Keratinocyte (primary cell): ENCODE measurements around the gene SEC14L3. TPM values are rescaled to one million over a fixed set of nuclear protein-coding genes. Genes with fewer than 3 reads are reported as not detected.
A peak's percentile ranks its signal among the peaks of the same experiment; 100 is the strongest.

Experiments
- DNase-seq: peaks from one replicate; pipeline ENCODE4 v3.0.0-alpha.2; 2011; ENCODE audit warnings: low read depth, missing footprints, low spot score
- FAIRE-seq: peaks from 2 replicates; lab custom pipeline; 2011; peaks lifted over from hg19 to GRCh38; lab: Jason Lieb, UNC
- H2AFZ ChIP-seq: 2 replicates; pipeline ENCODE4 v1.6.0; 2012; ENCODE audit warnings: low read length, control low read depth, inconsistent platforms; ENCODE audit not compliant: control insufficient read depth
- H3K27ac ChIP-seq: 2 replicates; pipeline ENCODE4 v1.5.1; 2011; ENCODE audit warnings: low read length; ENCODE audit not compliant: control insufficient read depth, insufficient read depth
- H3K27me3 ChIP-seq: 3 replicates; pipeline ENCODE4 v1.6.0; 2011; ENCODE audit warnings: low read length; ENCODE audit not compliant: control insufficient read depth, insufficient read depth; ENCODE audit errors: extremely low read depth
- H3K36me3 ChIP-seq, 2 experiments: 2 replicates in 1 of 2; 3 replicates in 1 of 2; pipeline ENCODE4 v1.5.1; 2011; ENCODE audit warnings: low read length in 2 of 2, mild to moderate bottlenecking in 1 of 2; ENCODE audit not compliant: control insufficient read depth in 2 of 2, insufficient read depth in 2 of 2; ENCODE audit errors: extremely low read depth in 1 of 2
- H3K4me1 ChIP-seq: 3 replicates; pipeline ENCODE4 v1.5.1; 2011; ENCODE audit warnings: low read length; ENCODE audit not compliant: control insufficient read depth, insufficient read depth; ENCODE audit errors: extremely low read depth
- H3K4me2 ChIP-seq: 3 replicates; pipeline ENCODE4 v1.6.0; 2011; ENCODE audit warnings: low read depth, low read length; ENCODE audit not compliant: control insufficient read depth, insufficient read depth; ENCODE audit errors: extremely low read depth
- H3K4me3 ChIP-seq, 3 experiments: fragments of 200-600 bp in 1 of 3; sonication (generic) in 1 of 3; 2 replicates in 2 of 3; 3 replicates in 1 of 3; pipeline ENCODE4 v1.5.1; 2011 to 2016; ENCODE audit warnings: low read length in 3 of 3, mild to moderate bottlenecking in 3 of 3, control low read depth in 2 of 3, inconsistent platforms in 1 of 3, low read depth in 1 of 3, mixed read lengths in 1 of 3, mixed run types in 1 of 3, moderate library complexity in 1 of 3; ENCODE audit not compliant: control insufficient read depth in 2 of 3, insufficient read depth in 2 of 3; ENCODE audit errors: extremely low read depth in 1 of 3
- H3K79me2 ChIP-seq: 2 replicates; pipeline ENCODE4 v1.6.0; 2012; ENCODE audit warnings: low read length; ENCODE audit not compliant: control insufficient read depth, insufficient read depth
- H3K9ac ChIP-seq: 3 replicates; pipeline ENCODE4 v1.6.0; 2011; ENCODE audit warnings: low read length; ENCODE audit not compliant: control insufficient read depth, insufficient read depth; ENCODE audit errors: extremely low read depth
- H3K9me1 ChIP-seq: 3 replicates; pipeline ENCODE4 v1.6.0; 2011; ENCODE audit warnings: low read length; ENCODE audit not compliant: control insufficient read depth, insufficient read depth; ENCODE audit errors: extremely low read depth
- H3K9me3 ChIP-seq: 2 replicates; pipeline ENCODE4 v1.5.1; 2012; ENCODE audit warnings: low read depth, low read length; ENCODE audit not compliant: control insufficient read depth
- H4K20me1 ChIP-seq: 3 replicates; pipeline ENCODE4 v1.6.0; 2011; ENCODE audit warnings: low read length; ENCODE audit not compliant: control insufficient read depth, insufficient read depth; ENCODE audit errors: extremely low read depth
- CTCF ChIP-seq, 3 experiments: IDR thresholded peaks in 1 of 3; conservative IDR thresholded peaks in 1 of 3; optimal IDR thresholded peaks in 1 of 3; 2 replicates in 2 of 3; 3 replicates in 1 of 3; pipeline versions ENCODE3 to v1.5.1; 2011; ENCODE audit warnings: low read length in 3 of 3, mild to moderate bottlenecking in 3 of 3, moderate library complexity in 2 of 3, control low read depth in 1 of 3, inconsistent platforms in 1 of 3; ENCODE audit not compliant: insufficient read depth in 2 of 3; ENCODE audit errors: extremely low read depth in 1 of 3
- EZH2 ChIP-seq: IDR thresholded peaks from one replicate; pipeline ENCODE4 v1.6.1; 2012; ENCODE audit warnings: inconsistent platforms, mild to moderate bottlenecking, low read length, moderate library complexity
- dilution Hi-C: fragments of 300-500 bp; cut with MboI; formaldehyde crosslinking; loops from one replicate; pipeline ENCODE4 v1.7.0; 2020; ENCODE audit warnings: low sequenced_read_pairs; ENCODE audit not compliant: extremely low pct_ligation_motif_present
- polyA plus RNA-seq, 5 experiments: library from polyadenylated mRNA; depleted of rRNA in 3 of 5; stranded (reverse) in 3 of 5; stranded (forward) in 1 of 5; unstranded in 1 of 5; fragments of >200 nt; gene quantifications; 1 replicate in 1 of 5; 2 replicates in 3 of 5; 3 replicates in 1 of 5; pipeline versions ENCODE4 v1.2.1 to v1.2.3, GENCODE V29; 2011 to 2012; ENCODE audit warnings: missing spikeins in 2 of 5, low read depth in 1 of 5, low replicate concordance in 1 of 5

Gene SEC14L3
- polyA plus RNA-seq, 1 donor (not counting 4 experiments of a cell fraction or from before 2014, with no cell fraction given) = not detected

DNA sequence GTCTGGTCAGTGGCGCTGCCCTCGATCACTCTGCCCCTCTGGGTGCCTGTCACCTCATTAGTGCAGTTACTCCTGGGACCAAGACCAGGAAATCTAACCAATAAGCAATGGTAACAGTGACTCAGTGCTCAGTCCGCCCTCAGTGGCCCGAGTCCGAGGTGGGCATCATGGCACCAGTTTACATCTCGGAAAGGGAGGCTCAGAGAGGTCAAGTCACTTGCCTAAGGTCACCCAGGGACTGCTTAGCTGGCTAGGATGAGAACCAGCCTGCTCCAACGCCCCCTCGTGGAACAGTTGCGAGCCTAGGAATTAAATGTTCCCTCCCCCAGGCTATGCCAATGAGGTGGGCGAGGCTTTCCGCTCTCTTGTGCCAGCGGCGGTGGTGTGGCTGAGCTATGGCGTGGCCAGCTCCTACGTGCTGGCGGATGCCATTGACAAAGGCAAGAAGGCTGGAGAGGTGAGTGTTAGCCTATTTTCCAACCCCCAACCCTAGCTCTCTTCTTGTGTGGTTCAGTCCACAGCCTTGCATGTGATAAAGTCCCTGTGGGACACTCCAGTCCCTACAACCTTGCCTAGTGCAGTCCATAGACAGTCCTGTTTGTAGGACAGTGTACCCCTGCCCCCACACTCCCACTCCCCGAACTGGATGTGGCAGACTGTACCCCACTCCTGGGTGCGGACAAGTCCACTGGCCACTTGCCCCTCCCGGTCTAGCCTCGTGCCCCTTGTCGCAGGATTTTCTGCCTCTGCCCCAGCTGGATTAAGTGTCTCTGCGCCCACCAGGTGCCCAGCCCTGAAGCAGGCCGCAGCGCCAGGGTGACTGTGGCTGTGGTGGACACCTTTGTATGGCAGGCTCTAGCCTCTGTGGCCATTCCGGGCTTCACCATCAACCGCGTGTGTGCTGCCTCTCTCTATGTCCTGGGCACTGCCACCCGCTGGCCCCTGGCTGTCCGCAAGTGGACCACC lies 45.1 kb downstream of the SEC14L3 start:
- Histone ChIP-seq H3K36me3 (peaks cover 2 to 8% of the 10 kb centered on the region in 2 experiments), H3K9me1 (no peaks in the 10 kb centered on the region), H3K79me2 (no peaks in the 10 kb centered on the region), H3K4me3 (peak overlapping the region; percentile 43 to 80 (median 66)), H3K9ac (peak overlapping the region; percentile 83), H3K9me3 (no peaks in the 10 kb centered on the region), H4K20me1 (no peaks in the 10 kb centered on the region), H2AFZ (peak overlapping the region; percentile 47), H3K27ac (peak overlapping the region; percentile 95), H3K4me2 (peak overlapping the region; percentile 88), H3K27me3 (no peaks in the 10 kb centered on the region), H3K4me1 (peaks cover 46% of the 10 kb centered on the region)
- FAIRE-seq (peak; percentile 96), DNase-seq (peak; percentile 73)
- TF ChIP-seq CTCF (optimal IDR thresholded peaks at IDR 0.05 in 1 of 3, IDR thresholded peaks at IDR 0.05 in 1 of 3, conservative IDR thresholded peaks at IDR 0.05 in 1 of 3; ENCODE audit: extremely low read depth in 1 of 3, insufficient read depth in 2 of 3, low read length in 3 of 3) (peak; percentile 79 to 92 (median 92)), EZH2 (no peak)
- dilution Hi-C loops = no loop called here

GRCh38 chr22:30425616-30426387 lies 46.0 kb downstream of the SEC14L3 start, which contains the start of gene MTFP1:
TSS of gene MTFP1 (plus strand) at chr22:30425768. CDS start at chr22:30425880, 112 bp downstream.
- H3K27ac ChIP-seq = peak within 1 kb of the TSS; percentile 95
- dilution Hi-C loops = no loop called here
- TF ChIP-seq CTCF (optimal IDR thresholded peaks at IDR 0.05 in 1 of 3, IDR thresholded peaks at IDR 0.05 in 1 of 3, conservative IDR thresholded peaks at IDR 0.05 in 1 of 3; ENCODE audit: extremely low read depth in 1 of 3, insufficient read depth in 2 of 3, low read length in 3 of 3) (no peak), EZH2 (no peak)
- no peaks in the 10 kb centered on the region for H3K27me3 ChIP-seq
- peak within 1 kb of the TSS; percentile 89 for H3K9ac ChIP-seq
- H3K4me1 ChIP-seq = peaks cover 55% of the 10 kb centered on the region
- no peaks in the 10 kb centered on the region for H3K9me1 ChIP-seq
- H3K4me3 ChIP-seq = peak within 1 kb of the TSS; percentile 43 to 80 (median 66)
- H4K20me1 ChIP-seq = no peaks in the 10 kb centered on the region
- DNase-seq (no peak), FAIRE-seq (no peak)
- H3K9me3 ChIP-seq = no peaks in the 10 kb centered on the region
- no peaks in the 10 kb centered on the region for H3K79me2 ChIP-seq
- H3K4me2 ChIP-seq = peak within 1 kb of the TSS; percentile 88
- peak within 1 kb of the TSS; percentile 68 for H2AFZ ChIP-seq
- peaks cover 2 to 8% of the 10 kb centered on the region in 2 experiments for H3K36me3 ChIP-seq
